ENCODE measurements around the gene ENPP3.

ENPP3 gene

GRCh38 chr6:131638013-131638412 lies 911 bp downstream of the ENPP3 start:
- Histone ChIP-seq H3K79me2 (ENCODE audit: insufficient read depth, low read length) (peaks cover 34% of the 10 kb centered on the region), H3K27ac (ENCODE audit: low read depth, low read length) (peak overlapping the region; percentile 74), H3K4me2 (ENCODE audit: low read depth, low read length, poor library complexity, severe bottlenecking) (peak overlapping the region; percentile 98), H2AFZ (ENCODE audit: low read depth, low read length, severe bottlenecking) (peak overlapping the region; percentile 32), H3K4me3 (ENCODE audit: insufficient read depth, low read length, poor library complexity, severe bottlenecking) (peak overlapping the region; percentile 85), H4K20me1 (ENCODE audit: low read depth, low read length) (no peaks in the 10 kb centered on the region), H3K9me2 (replicated peaks; ENCODE audit: insufficient read depth, low read length) (no peaks in the 10 kb centered on the region), H3F3A (ENCODE audit: insufficient read depth) (peaks cover 24% of the 10 kb centered on the region), H3K9ac (ENCODE audit: low read length) (peak overlapping the region; percentile 55), H3K9me3 (ENCODE audit: insufficient read depth, low read length) (no peaks in the 10 kb centered on the region), H3K27me3 (ENCODE audit: low read length) (no peaks in the 10 kb centered on the region), H3K36me3 (ENCODE audit: low read length) (peaks cover 3% of the 10 kb centered on the region; the same call in 1 of the 2 replicates)
- TF ChIP-seq EZH2phosphoT487 (conservative IDR thresholded peaks at IDR 0.05; ENCODE audit: low read length), result no peak
- no peak for TF ChIP-seq CTCF (IDR thresholded peaks at IDR 0.05; ENCODE audit: insufficient read depth, low read length, poor library complexity, severe bottlenecking)

GRCh38 chr6:131640100-131640499 lies 3.0 kb downstream of the ENPP3 start:
- Histone ChIP-seq H3K79me2 (ENCODE audit: insufficient read depth, low read length) (peaks cover 34% of the 10 kb centered on the region), H3K4me2 (ENCODE audit: low read depth, low read length, poor library complexity, severe bottlenecking) (peak overlapping the region; percentile 98), H2AFZ (ENCODE audit: low read depth, low read length, severe bottlenecking) (no peak overlapping the region), H3K27me3 (ENCODE audit: low read length) (no peaks in the 10 kb centered on the region), H3K36me3 (ENCODE audit: low read length) (peaks cover 8% of the 10 kb centered on the region), H3K9ac (ENCODE audit: low read length) (peak overlapping the region; percentile 34), H3K9me3 (ENCODE audit: insufficient read depth, low read length) (no peaks in the 10 kb centered on the region), H3K4me3 (ENCODE audit: insufficient read depth, low read length, poor library complexity, severe bottlenecking) (peak overlapping the region; percentile 47), H3K27ac (ENCODE audit: low read depth, low read length) (peak overlapping the region; percentile 74), H3F3A (ENCODE audit: insufficient read depth) (peaks cover 24% of the 10 kb centered on the region), H3K9me2 (replicated peaks; ENCODE audit: insufficient read depth, low read length) (no peaks in the 10 kb centered on the region), H4K20me1 (ENCODE audit: low read depth, low read length) (no peaks in the 10 kb centered on the region)
- no peak for TF ChIP-seq EZH2phosphoT487 (conservative IDR thresholded peaks at IDR 0.05; ENCODE audit: low read length)

GRCh38 chr6:131640576-131640975 lies 3.5 kb downstream of the ENPP3 start:
- Histone ChIP-seq H3F3A (ENCODE audit: insufficient read depth) (peaks cover 22% of the 10 kb centered on the region), H3K27me3 (ENCODE audit: low read length) (no peaks in the 10 kb centered on the region), H3K9me2 (replicated peaks; ENCODE audit: insufficient read depth, low read length) (no peaks in the 10 kb centered on the region), H3K9ac (ENCODE audit: low read length) (peak overlapping the region; percentile 34; the same call in 1 of the 2 replicates), H4K20me1 (ENCODE audit: low read depth, low read length) (no peaks in the 10 kb centered on the region), H3K36me3 (ENCODE audit: low read length) (peaks cover 8% of the 10 kb centered on the region), H2AFZ (ENCODE audit: low read depth, low read length, severe bottlenecking) (no peak overlapping the region), H3K4me3 (ENCODE audit: insufficient read depth, low read length, poor library complexity, severe bottlenecking) (peak overlapping the region; percentile 47), H3K4me2 (ENCODE audit: low read depth, low read length, poor library complexity, severe bottlenecking) (peak overlapping the region; percentile 98), H3K79me2 (ENCODE audit: insufficient read depth, low read length) (peaks cover 34% of the 10 kb centered on the region), H3K27ac (ENCODE audit: low read depth, low read length) (peak overlapping the region; percentile 74; the same call in 1 of the 2 replicates), H3K9me3 (ENCODE audit: insufficient read depth, low read length) (no peaks in the 10 kb centered on the region)
- TF ChIP-seq EZH2phosphoT487 (conservative IDR thresholded peaks at IDR 0.05; ENCODE audit: low read length) (no peak), CTCF (IDR thresholded peaks at IDR 0.05; ENCODE audit: insufficient read depth, low read length, poor library complexity, severe bottlenecking) (no peak)

- H3K79me2 ChIP-seq (ENCODE audit: insufficient read depth, low read length), result peaks cover 39% of the 10 kb centered on the region
- peaks cover 8% of the 10 kb centered on the region for H3K36me3 ChIP-seq (ENCODE audit: low read length)
- TF ChIP-seq EZH2phosphoT487 (conservative IDR thresholded peaks at IDR 0.05; ENCODE audit: low read length) (no peak), CTCF (IDR thresholded peaks at IDR 0.05; ENCODE audit: insufficient read depth, low read length, poor library complexity, severe bottlenecking) (no peak)
- H3K27me3 ChIP-seq (ENCODE audit: low read length), result no peaks in the 10 kb centered on the region
- H3K4me3 ChIP-seq (ENCODE audit: insufficient read depth, low read length, poor library complexity, severe bottlenecking), result no peak overlapping the region
- H2AFZ ChIP-seq (ENCODE audit: low read depth, low read length, severe bottlenecking), result no peak overlapping the region
- no peaks in the 10 kb centered on the region for H3K9me3 ChIP-seq (ENCODE audit: insufficient read depth, low read length)
- no peak overlapping the region for H3K9ac ChIP-seq (ENCODE audit: low read length)
- H3K4me2 ChIP-seq (ENCODE audit: low read depth, low read length, poor library complexity, severe bottlenecking), result no peak overlapping the region
- peaks cover 13% of the 10 kb centered on the region; the same call in 1 of the 2 replicates for H3F3A ChIP-seq (ENCODE audit: insufficient read depth)
- H4K20me1 ChIP-seq (ENCODE audit: low read depth, low read length), result no peaks in the 10 kb centered on the region
- no peaks in the 10 kb centered on the region for H3K9me2 ChIP-seq (replicated peaks; ENCODE audit: insufficient read depth, low read length)
- H3K27ac ChIP-seq (ENCODE audit: low read depth, low read length), result no peak overlapping the region
Observed at GRCh38 chr6:131641554-131641953, 4.5 kb downstream of the ENPP3 start.
